CD4-positive, alpha-beta T cell (primary cell): ENCODE data around the gene PTPRN2. TPM values are rescaled to one million over a fixed set of nuclear protein-coding genes. Genes with fewer than 3 reads are reported as not detected.

Experiments used
- ATAC-seq: fragments of 200-7000 bp; cut with Tn5 transposase; one replicate; pipeline ENCODE4 v1.10.0; 2022; ENCODE audit warnings: mild to moderate bottlenecking; ENCODE audit not compliant: poor library complexity
- CTCF ChIA-PET: fragments of 350-600 bp; sonication (Branson Sonifier 250); formaldehyde crosslinking; loops from one replicate; lab custom pipeline; 2021; ENCODE audit warnings: antibody characterized with exemption, inconsistent platforms; lab: Charles Lee
- POLR2A ChIA-PET: fragments of 350-600 bp; sonication (Branson Sonifier 250); formaldehyde crosslinking; loops from one replicate; lab custom pipeline; 2021; ENCODE audit warnings: antibody characterized with exemption, inconsistent platforms; lab: Charles Lee
- DNase-seq, 14 experiments: peaks; one replicate each; pipeline ENCODE4 v3.0.0-alpha.2; 2013 to 2020; ENCODE audit warnings: mixed read lengths in 2 of 14
- H3K27ac ChIP-seq, 2 donors: one replicate each; pipeline versions ENCODE4 v1.5.1 to v1.7.0; 2013; ENCODE audit warnings: low read length in 2 of 2, low read depth in 1 of 2, mild to moderate bottlenecking in 1 of 2
- H3K27me3 ChIP-seq, 2 experiments: 1 replicate in 1 of 2; 2 replicates in 1 of 2; pipeline versions ENCODE4 v1.6.1 to v1.7.0; 2013; ENCODE audit warnings: low read length in 2 of 2, control low read depth in 1 of 2, mild to moderate bottlenecking in 1 of 2, moderate library complexity in 1 of 2; ENCODE audit not compliant: insufficient read depth in 2 of 2, control insufficient read depth in 1 of 2
- H3K36me3 ChIP-seq: one replicate; pipeline ENCODE4 v1.6.1; 2013; ENCODE audit warnings: low read length, control low read depth; ENCODE audit not compliant: insufficient read depth
- H3K4me1 ChIP-seq: one replicate; pipeline ENCODE4 v1.6.1; 2013; ENCODE audit warnings: low read length, control low read depth; ENCODE audit not compliant: insufficient read depth
- H3K4me3 ChIP-seq: one replicate; pipeline ENCODE4 v1.5.1; 2013; ENCODE audit warnings: mild to moderate bottlenecking, low read length, moderate library complexity
- H3K9me3 ChIP-seq, 2 experiments: 1 replicate in 1 of 2; 2 replicates in 1 of 2; pipeline versions ENCODE4 v1.6.1 to v1.7.0; 2013; ENCODE audit warnings: low read length in 2 of 2, mild to moderate bottlenecking in 2 of 2, control low read depth in 1 of 2, moderate library complexity in 1 of 2; ENCODE audit not compliant: control insufficient read depth in 1 of 2, insufficient read depth in 1 of 2
- H3K27ac Mint-ChIP-seq: one replicate; pipeline ENCODE4 v1.8.0; 2020; ENCODE audit warnings: mixed read lengths
- H3K27me3 Mint-ChIP-seq: one replicate; pipeline ENCODE4 v1.8.0; 2021; ENCODE audit warnings: mixed read lengths
- H3K36me3 Mint-ChIP-seq: one replicate; pipeline ENCODE4 v1.8.0; 2021; ENCODE audit warnings: low read depth, mixed read lengths
- H3K4me1 Mint-ChIP-seq: one replicate; pipeline ENCODE4 v1.8.0; 2021; ENCODE audit warnings: low read depth, mixed read lengths
- H3K4me3 Mint-ChIP-seq: one replicate; pipeline ENCODE4 v1.8.0; 2020; ENCODE audit warnings: mild to moderate bottlenecking, mixed read lengths
- H3K9me3 Mint-ChIP-seq: one replicate; pipeline ENCODE4 v1.8.0; 2020; ENCODE audit warnings: mixed read lengths
- CTCF ChIP-seq: fragments of 200-600 bp; IDR thresholded peaks from one replicate; pipeline ENCODE4 v1.8.0; 2022; ENCODE audit warnings: antibody characterized with exemption, mild to moderate bottlenecking
- intact Hi-C, 2 experiments: fragments of 100-400 bp; cut with DNase I in 1 of 2; cut with micrococcal nuclease in 1 of 2; formaldehyde crosslinking; loops; one replicate each; pipeline versions ENCODE4 v1.15.1 to v1.9.0; 2023 to 2025; cut with DNase I, micrococcal nuclease
- total RNA-seq, 174 experiments: library from RNA in 2 of 174; stranded (reverse) in 2 of 174; gene quantifications; one replicate each; pipeline ENCODE4 v1.2.3 and lab custom pipeline; 2021 to 2026

The PTPRN2 gene
- total RNA-seq, 2 experiments from 2014 or later: 0.34 to 0.44 TPM

- no peaks in the 10 kb centered on the region for H3K27me3 ChIP-seq
- ATAC-seq (no peak), DNase-seq (no peak)
- H3K4me3 ChIP-seq: no peak overlapping the region
- POLR2A ChIA-PET: interaction anchor here (1.4 kb wide), 1 partner anchor 49 kb away, joined by 3 read pairs; no protein-coding TSS in a partner anchor
- intact Hi-C loops: no loop called here
- Mint-ChIP-seq H3K9me3 (no peaks in the 10 kb centered on the region), H3K4me3 (no peak overlapping the region), H3K27ac (no peak overlapping the region), H3K4me1 (peaks cover 31% of the 10 kb centered on the region), H3K27me3 (no peaks in the 10 kb centered on the region), H3K36me3 (no peaks in the 10 kb centered on the region)
- H3K36me3 ChIP-seq: no peaks in the 10 kb centered on the region
- no peak overlapping the region for H3K27ac ChIP-seq
- no peak for TF ChIP-seq CTCF
- peaks cover 0 to 10% of the 10 kb centered on the region in 2 experiments for H3K9me3 ChIP-seq
- H3K4me1 ChIP-seq: peaks cover 31% of the 10 kb centered on the region
- CTCF ChIA-PET: no interaction called here
Measured at GRCh38 chr7:157822688-157823031, 765.0 kb downstream of the PTPRN2 start.

- ChIA-PET POLR2A (no interaction called here), CTCF (no interaction called here)
- H3K36me3 Mint-ChIP-seq: no peaks in the 10 kb centered on the region
- H3K4me3 ChIP-seq: no peak overlapping the region
- H3K9me3 Mint-ChIP-seq: no peaks in the 10 kb centered on the region
- H3K4me1 Mint-ChIP-seq: peaks cover 26% of the 10 kb centered on the region
- no peak for ATAC-seq
- H3K27me3 ChIP-seq: no peaks in the 10 kb centered on the region
- no peaks in the 10 kb centered on the region for H3K36me3 ChIP-seq
- intact Hi-C loops: no loop called here
- H3K27me3 Mint-ChIP-seq: no peaks in the 10 kb centered on the region
- H3K27ac Mint-ChIP-seq: no peak overlapping the region
- no peak for DNase-seq
- H3K4me1 ChIP-seq: peaks cover 26% of the 10 kb centered on the region
- H3K27ac ChIP-seq: no peak overlapping the region
- no peak for TF ChIP-seq CTCF
- no peak overlapping the region for H3K4me3 Mint-ChIP-seq
- peaks cover 0 to 10% of the 10 kb centered on the region in 2 experiments for H3K9me3 ChIP-seq
Measured at GRCh38 chr7:157821959-157822687, 765.5 kb downstream of the PTPRN2 start.

- Histone ChIP-seq H3K4me3 (no peak overlapping the region), H3K27ac (no peak overlapping the region), H3K4me1 (peaks cover 16% of the 10 kb centered on the region), H3K27me3 (no peaks in the 10 kb centered on the region), H3K9me3 (peaks cover 0 to 17% of the 10 kb centered on the region in 2 experiments), H3K36me3 (no peaks in the 10 kb centered on the region)
- DNase-seq (no peak), ATAC-seq (no peak)
- Mint-ChIP-seq H3K9me3 (no peaks in the 10 kb centered on the region), H3K4me1 (peaks cover 18% of the 10 kb centered on the region), H3K36me3 (no peaks in the 10 kb centered on the region), H3K27me3 (no peaks in the 10 kb centered on the region), H3K27ac (no peak overlapping the region), H3K4me3 (no peak overlapping the region)
- ChIA-PET CTCF (no interaction called here), POLR2A (no interaction called here)
- intact Hi-C loops: no loop called here
- no peak for TF ChIP-seq CTCF
Measured at GRCh38 chr7:157820796-157821195, 766.8 kb downstream of the PTPRN2 start.
